CD4-positive, alpha-beta T cell treated with Interleukin-21 for 1 hour (primary cell): ENCODE results near the gene RING1.
A peak's percentile ranks its signal among the peaks of the same experiment; 100 is the strongest.
"Not testable (repeated sequence)": the region's sequence is repeated elsewhere in the genome, so short reads cannot be mapped to it uniquely, and the experiment has no call there.

Experiments
- DNase-seq: peaks from one replicate; pipeline ENCODE4 v3.0.0-alpha.2; 2020

RING1 gene

DNA sequence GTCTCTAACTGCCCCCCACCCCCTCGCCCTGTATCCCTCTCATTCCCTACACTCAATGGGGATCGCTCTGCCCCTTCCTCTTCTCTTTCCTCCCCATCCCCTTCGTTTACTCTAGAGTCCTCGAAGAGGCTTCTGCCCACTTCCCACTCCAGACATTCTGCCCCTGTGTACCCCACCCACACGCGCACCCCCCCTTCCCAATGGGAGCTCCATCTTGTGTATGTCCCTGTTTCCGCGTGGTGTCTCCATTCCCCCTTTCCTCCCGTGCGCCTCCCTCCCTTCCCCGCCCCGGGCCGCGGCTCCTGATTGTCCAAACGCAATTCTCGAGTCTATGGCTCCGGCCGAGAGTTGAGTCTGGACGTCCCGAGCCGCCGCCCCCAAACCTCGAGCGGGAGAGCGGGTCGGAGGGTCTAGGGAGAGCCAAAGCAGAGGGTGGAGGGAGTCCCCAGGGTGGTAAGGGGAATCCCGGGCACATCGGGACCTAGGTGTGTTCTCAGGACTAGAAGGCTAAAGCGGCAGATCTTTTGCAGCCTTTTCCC lies 679 bp upstream of the RING1 start:
- DNase-seq: peak; percentile 35

DNA sequence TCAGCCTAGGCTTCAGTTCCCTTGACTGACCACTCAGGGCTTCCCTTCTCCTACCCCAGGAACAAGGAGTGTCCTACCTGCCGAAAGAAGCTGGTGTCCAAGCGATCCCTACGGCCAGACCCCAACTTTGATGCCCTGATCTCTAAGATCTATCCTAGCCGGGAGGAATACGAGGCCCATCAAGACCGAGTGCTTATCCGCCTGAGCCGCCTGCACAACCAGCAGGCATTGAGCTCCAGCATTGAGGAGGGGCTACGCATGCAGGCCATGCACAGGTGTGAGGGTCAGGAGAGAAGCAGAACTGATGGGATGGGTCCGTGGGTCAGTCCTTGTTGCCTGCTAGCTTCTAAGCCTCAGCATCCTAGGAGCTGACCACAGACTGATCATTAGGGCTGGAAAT lies 1.6 kb downstream of the RING1 start:
- no peak for DNase-seq

DNA sequence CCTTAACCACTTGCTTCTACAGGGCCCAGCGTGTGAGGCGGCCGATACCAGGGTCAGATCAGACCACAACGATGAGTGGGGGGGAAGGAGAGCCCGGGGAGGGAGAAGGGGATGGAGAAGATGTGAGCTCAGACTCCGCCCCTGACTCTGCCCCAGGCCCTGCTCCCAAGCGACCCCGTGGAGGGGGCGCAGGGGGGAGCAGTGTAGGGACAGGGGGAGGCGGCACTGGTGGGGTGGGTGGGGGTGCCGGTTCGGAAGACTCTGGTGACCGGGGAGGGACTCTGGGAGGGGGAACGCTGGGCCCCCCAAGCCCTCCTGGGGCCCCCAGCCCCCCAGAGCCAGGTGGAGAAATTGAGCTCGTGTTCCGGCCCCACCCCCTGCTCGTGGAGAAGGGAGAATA lies 2.8 kb downstream of the RING1 start:
- DNase-seq: no peak

DNA sequence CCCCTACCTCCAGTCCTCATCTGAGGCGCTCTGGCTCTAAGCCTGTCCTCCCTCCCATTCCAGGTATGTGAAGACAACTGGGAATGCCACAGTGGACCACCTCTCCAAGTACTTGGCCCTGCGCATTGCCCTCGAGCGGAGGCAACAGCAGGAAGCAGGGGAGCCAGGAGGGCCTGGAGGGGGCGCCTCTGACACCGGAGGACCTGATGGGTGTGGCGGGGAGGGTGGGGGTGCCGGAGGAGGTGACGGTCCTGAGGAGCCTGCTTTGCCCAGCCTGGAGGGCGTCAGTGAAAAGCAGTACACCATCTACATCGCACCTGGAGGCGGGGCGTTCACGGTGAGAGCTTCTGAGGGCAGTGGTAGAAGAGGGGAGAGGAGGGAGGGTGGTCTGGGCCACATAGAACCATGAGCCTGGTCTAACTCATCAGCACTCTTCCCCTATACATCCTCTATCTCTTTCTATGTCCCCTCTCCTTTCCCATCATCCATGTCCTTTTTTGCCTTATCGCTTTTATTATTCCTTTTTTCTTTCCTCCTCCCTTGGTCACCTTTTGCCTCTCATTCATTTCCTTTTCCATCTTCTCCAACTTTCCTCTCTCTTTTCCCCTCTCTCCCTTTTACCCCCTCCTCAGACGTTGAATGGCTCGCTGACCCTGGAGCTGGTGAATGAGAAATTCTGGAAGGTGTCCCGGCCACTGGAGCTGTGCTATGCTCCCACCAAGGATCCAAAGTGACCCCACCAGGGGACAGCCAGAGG lies 3.5 kb downstream of the RING1 start:
- DNase-seq: no peak

DNA sequence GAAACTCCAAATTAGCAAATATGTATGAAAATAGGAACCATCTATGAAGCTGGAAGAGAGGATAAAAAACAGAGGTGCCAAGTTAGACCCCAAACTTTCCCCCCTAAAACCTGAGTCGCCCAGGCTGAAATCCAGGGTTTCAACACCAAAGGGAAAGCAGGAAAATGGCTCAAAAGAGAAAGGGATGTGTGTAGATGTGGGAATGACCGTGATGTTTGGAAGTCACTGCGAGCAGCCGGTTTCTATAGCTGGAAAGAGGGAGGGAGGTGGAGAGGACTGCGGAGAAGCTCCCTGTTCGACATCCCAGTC lies 4.5 kb downstream of the RING1 start:
- DNase-seq: no peak

DNA sequence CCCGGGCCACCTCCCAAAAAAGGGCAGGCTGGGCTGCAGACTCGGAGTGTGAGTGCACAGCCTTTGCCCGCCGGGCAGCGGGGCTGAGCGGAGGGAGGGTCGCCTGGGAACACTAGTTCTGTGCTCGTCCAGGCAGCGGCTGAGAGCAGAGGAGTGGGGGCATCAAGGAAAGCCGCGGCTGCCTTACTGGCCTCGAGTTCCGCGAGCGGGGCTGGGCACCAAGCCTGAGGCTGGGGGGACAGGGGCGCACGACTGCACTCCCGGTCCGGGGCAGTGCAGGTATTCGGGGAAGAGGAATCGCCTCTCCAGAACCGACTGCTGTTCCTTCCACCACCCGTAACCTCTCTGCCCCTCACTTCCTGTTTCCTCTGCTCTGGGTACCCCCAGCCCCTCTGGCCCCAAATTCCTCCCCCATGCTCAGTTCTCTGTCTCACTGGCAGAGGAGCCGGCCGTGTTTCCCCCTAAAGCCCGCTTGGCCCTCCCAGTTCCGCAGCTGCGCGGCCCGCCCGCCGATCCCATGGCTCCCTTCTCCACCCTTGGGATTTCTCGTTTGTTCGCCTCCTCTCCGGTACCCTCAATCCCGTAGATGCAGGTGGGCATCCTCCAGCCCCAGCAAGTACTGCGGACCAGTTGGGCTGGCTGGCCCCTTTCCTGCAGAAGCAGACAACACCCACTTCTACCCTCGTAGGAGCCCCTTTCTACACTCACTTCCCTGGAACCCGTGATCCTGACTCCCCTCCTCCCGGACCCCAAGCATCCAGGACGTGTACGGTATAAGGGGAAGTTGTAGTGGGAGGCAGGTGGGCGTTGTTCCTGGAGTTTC lies 5.1 kb downstream of the RING1 start:
- no peak for DNase-seq

DNA sequence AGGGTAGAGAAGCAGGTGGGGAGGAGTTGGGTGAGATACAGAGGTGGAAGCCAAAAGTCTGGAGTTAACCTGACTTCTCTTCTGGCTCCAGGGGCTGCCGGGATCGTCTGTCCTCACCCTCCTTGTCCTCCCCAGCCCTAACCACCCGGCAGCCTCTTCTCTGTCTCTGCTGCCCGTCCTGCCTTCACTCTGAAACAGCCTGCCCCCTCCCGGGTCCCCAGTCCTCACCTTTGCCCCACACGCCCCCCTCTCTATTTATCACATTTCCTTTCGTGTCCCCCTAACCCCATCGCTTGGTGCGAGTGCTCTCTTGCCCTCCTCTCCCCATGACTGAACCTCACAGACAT lies 5.7 kb downstream of the RING1 start:
- no peak for DNase-seq

DNA sequence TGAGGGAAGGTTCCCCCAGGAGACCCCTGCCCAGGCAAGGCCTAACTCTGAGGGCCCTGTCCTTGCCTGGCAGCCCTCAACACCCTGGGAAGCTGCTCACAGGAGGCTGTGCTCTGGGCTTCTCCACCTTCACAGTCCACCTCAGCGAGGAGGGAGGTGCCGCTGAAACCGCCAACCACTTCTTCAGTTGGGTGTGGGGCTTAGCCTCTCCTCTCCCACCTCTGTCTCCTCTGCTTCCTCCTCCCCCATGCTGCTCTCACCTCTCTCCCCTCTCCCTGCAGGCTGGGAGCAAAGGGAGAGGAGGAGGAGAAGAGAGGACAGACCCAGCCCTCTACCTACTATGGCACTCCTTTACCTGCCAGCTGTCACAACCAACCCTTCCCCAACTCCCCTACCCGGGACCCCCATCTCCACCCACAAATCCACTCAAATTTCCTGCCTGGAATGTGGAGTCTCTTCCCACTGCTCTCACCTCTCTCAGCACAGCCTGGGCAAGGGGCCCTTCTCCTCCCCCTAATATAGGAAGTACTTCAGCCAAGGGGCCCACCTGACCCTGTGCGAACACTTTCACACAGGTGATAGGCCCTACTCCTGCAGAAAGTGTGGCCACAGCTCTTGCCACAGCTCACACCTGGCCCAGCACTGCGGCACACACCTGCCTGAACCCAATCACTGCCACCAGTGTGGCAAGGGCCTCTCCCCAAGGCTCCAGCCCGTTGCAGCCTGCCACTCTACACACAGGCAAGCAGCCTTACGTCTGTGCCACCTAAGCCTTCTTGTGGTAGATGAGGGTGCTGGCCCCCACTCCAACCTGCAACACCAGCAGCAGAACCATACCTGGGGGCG lies 7.2 kb downstream of the RING1 start:
- DNase-seq: no peak

DNA sequence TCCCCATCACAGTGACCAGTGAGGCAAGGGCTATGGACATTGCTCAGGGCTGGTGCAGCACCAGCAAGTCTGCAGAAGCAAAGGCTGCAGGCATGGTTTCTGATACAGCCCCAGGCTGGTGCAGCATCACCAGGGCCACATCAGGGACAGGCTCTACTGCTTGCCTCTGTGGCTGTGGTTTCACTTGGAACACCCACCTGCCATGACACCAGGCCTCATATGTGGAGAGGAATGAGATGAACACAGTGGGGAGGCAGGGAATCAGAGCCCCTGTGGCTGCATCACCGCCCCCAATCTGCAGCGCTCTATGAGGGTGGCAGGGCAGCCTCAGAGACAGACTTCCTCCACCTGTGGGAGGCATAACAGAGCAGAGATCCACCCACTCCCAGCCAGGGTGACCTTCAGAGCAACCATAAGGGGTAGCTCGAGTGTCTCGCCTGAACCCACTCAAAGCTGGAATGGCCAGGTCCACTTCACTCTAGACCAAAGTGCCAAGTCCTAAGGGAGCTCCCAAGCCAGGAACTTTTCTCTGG lies 7.9 kb downstream of the RING1 start:
- DNase-seq: no peak

DNA sequence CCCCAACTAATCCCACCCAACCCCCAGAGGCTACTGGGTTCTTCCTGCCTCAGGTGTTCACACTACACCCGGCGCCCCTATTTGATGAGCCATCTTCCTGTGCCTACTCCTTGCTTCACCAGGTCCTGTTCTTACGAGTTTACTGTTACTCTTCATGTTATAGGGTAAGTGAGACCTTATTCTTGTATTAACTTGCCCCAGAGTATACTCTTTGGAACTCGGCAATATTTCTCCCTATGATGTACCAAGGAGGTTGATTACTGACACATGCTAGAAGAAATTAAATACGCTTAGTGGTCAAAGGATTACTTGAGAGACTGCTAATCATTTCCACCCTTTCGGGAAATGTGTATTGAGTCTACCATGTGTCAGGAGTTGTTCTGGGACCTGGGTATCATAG lies 8.9 kb downstream of the RING1 start:
- DNase-seq: no peak

DNA sequence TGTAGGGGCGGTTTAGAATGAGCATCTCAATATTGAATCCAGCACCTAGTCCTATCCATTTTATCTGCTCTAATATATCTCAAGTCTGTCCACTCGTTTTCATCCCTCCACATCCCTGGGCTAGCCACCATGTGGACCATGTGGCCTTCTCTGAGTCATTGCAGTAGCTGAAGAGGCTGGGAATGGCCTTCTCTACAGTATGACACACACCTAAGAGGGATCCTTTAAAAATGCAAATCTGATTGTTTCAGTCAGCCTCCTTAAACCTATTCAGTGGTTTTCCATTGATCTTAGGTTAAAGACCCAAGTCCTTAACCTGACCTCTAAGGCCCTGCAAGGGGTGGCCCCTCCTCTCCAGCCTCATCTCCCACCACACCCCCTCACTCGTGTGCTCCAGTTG lies 9.4 kb downstream of the RING1 start:
- DNase-seq: no peak

DNA sequence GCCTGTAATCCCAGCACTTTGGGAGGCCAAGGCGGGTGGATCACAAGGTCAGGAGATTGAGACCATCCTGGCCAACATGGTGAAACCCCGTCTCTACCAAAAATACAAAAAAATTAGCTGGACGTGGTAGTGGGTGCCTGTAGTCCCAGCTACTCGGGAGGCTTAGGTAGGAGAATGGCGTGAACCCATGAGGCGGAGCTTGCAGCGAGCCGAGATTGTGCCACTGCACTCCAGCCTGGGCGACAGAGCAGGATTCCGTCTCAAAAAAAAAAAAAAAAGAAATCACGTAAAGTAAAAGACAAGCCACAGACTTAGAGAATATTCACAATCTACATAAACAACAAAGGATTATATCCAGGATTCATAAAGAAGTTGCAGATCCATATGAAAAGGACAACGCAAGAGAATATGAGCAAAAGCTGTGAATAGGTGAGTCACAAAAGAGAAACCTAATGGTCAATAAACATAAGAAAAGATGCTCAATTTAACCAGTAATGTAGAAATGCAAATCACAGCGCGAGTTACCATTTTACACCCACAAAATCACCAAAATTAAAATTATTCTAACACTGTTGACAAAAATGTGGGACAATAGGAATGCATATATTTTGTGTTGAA lies 18.3 kb downstream of the RING1 start:
- DNase-seq: not testable (repeated sequence)

DNA sequence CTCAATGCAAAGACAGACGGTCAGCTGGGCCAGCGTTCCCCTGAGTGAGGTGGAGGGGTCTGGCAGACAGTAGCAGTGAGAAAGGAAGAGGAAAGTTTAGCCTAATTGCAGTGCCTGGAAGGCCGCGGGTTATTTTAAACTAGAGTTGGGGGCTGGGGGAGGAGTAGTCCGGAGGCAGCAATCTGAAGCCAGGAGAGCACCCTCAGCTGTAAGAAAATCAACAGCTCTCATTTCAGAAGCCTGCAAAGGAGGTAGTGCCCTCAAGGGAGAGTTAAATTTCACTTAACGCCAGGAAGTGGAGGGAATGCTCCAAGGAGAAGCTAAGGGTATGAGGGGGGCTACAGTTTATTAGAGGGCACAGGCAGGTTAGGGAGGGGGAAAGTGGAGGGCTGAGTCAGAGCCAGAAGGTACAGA lies 26.9 kb downstream of the RING1 start:
- no peak for DNase-seq

DNA sequence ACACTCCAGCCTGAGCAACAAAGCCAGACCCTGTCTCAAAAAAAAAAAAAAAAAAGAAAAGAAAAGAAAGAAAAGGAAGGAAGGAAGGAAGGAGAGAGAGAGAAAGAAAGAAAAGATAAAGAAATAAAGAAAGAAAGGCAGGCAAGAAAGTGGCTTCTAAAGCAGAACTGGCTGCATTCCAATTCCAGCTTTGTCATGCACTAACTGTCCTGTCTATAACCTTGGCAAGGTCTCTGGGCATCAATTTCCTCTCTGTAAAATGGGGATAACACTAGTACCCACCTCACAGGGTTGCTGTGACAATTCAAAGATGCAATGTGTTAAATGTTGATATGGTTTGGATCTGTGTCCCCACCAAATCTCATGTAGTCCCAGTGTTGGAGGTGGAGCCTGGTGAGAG lies 28.0 kb downstream of the RING1 start:
- DNase-seq: no peak

DNA sequence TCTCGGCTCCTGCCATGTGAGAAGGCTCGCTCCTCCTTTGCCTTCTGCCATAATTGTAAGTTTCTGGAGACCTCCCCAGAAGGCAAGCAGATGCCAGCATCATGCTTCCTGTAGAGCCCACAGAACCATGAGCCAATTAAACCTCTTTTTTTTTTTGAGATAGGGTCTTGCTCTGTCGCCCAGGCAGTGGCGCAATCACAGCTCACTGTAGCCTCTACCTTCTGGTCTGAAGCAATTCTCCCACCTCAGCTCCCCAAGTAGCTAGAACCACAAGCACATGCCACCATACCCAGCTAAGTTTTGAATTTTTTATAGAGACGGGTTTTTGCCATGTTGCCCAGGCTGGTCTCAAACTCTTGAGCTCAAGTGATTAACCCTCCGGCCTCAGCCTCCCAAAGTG lies 28.6 kb downstream of the RING1 start:
- no peak for DNase-seq

DNA sequence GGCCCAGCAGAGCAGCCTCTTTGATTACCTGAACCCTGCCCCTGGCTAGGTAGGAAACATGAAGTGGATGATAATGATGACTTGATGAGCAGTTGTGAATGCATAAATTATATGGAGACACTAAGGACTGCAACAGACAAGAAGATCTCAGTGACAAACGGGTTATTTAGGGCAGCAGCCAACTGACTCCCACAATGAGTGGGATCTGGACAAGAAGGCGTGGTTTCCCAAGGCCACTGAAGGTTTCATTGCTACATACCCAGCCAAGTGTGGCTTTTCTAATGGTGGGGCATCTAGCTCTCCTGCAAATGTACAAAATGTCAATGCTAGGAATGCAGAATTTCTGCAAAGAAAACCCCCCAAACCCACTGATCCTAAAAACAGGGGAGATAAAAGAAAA lies 29.4 kb downstream of the RING1 start:
- DNase-seq: no peak

DNA sequence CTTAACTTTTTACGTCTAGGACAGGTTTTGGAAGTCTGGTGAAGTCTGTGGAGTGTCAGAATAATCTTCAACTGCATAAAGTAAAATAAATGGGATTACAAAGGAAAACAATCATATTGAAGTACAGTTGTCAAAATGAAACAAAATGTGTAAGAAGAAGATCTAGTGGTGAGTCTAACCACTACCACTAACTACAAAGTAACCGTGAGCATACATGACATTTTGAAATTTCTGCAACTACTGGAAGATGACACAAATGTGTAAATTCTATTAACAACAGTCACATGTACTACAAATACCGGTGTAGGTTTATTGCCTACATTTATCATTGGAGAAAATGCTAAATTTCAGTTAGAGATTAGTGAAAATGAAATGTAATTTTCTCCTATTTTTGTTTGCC lies 33.7 kb downstream of the RING1 start:
- DNase-seq: no peak

DNA sequence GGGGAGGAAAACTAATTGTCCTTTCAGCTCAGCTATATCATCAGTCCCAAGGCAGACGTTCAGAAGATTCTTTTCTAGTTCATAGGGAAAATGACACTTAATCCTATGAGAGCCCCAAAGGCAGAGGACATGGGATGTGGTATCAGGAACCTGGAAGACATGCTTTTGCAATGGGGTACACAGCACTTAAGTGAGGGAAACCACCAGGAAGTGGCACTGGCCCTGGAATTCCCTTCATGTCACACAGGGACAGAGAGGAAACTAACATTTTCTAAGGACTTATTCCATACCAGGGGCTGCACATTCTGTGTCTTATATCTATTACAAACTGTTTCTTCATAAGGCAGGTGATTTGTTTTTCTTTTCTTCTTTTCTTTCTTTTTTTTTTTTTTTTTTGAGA lies 35.2 kb downstream of the RING1 start:
- DNase-seq: no peak

DNA sequence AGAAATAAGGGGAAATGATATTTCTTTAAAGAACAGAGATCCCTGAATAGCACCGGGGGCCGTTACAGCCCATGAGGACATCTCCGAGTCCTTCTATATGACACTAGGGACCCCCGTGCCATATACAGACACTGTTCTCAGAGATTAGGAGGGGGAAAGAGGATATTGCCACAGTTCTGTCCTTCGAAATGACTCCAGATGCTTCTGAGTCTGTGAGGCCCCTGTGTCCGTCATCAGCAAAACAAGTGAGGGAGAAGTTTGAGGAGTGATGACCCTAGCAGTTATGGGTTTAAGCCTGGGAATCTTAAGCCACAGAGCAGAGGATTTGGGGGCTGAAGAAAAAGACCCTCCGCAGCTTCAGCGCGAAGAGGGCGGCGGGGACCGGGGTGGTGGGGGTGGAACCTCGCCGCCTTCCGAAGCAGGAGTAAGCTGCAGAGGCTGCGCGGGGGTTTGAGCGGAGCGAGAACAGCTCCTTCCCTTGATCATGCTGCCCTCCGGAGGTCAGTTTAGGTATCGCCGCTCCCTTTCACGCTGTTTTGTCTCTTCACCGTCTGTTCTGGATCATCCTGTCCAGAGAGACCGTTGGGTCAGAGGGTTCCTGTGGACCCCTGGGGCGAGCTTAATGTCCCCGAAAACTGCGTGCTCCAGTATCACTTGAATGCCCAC lies 39.8 kb downstream of the RING1 start:
- DNase-seq: peak; percentile 90

DNA sequence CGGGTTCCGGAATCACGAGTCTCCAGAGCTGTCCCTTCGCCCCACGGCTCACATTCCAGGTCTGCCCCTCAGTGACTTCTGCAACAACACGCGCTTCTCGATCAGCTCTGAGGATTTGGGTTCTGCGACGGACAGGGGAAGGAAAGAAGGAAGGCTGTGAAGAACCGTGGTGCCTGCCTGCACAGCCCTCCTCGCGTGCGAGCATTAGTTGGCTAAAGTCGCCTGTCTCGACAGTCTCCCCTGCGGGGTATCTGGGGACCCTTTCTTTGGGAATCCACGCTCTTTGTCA lies 40.3 kb downstream of the RING1 start:
- DNase-seq: no peak

DNA sequence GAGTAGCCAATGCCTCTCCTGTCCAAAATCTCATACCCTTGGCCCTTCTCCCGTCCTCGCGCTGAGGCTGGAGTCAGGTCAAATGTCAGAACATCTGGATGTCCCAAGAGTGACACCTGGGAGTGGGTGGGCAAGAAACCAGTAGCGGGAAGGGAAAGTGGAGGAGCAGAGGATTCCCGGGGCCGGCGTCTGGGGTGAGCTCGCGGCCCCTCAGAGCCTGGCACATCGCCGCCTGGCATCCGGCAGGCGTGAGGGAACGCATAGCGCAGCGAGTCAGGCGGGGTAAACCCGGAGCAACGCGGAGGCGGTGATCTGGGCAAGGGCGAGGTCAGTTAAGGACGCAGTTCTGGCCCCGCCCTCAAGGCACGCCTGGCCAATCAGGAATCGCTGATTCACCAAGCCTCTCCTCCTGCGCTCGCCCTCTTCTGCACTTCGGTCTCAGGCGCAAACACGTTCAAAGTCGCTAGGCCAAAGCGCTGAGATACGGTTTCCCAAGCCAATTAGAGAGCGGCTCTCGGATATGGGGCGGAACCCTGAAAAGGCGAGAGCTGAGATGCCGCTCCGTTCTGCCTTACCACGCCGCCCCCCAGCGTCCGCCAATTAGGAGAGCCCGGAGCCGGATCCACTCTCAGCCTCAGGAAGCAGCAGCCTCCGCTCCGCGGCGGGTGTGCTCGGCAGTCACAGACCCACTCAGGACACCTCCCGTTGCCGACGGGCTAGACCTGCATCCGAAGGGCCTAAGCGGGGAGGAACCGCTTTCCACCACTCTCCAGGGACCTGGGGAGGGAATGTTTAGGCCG lies 40.8 kb downstream of the RING1 start:
- DNase-seq: peak; percentile 99
